HepG2 (cell line): ENCODE measurements around the gene KDM2B. TPM values are rescaled to one million over a fixed set of nuclear protein-coding genes. Genes with fewer than 3 reads are reported as not detected.
A peak's percentile ranks its signal among the peaks of the same experiment; 100 is the strongest.

Experiments
- ATAC-seq: fragments of 200-7000 bp; cut with Tn5 transposase; 3 replicates; pipeline ENCODE4 v1.9.1; 2020; ENCODE audit warnings: mild to moderate bottlenecking, moderate library complexity
- BruUV-seq: library from RNA; stranded (reverse); fragments of 400-500 nt; replicated peaks from 2 replicates; lab custom pipeline; 2021; lab: Mats Ljungman, UMichigan
- CTCF ChIA-PET: fragments of 300-600 bp; formaldehyde crosslinking; extraction: SDS; loops from one replicate; lab custom pipeline; 2021; ENCODE audit warnings: low total read pairs, inconsistent platforms, low intra/inter-chr PET ratio; lab: Yijun Ruan, JAX
- POLR2A ChIA-PET: fragments of 350-600 bp; sonication (Branson Sonifier 250); formaldehyde crosslinking; loops from one replicate; lab custom pipeline; 2020; ENCODE audit warnings: antibody characterized with exemption, inconsistent platforms; lab: Yijun Ruan, JAX
- DNase-seq: peaks from one replicate; pipeline ENCODE4 v3.0.0-alpha.2; 2015; ENCODE audit warnings: low spot score
- FAIRE-seq: peaks from 3 replicates; lab custom pipeline; 2011; peaks lifted over from hg19 to GRCh38; lab: Jason Lieb, UNC
- H2AFZ ChIP-seq: one replicate; pipeline ENCODE4 v1.6.1; 2011; ENCODE audit warnings: low read length, inconsistent platforms
- H3K27ac ChIP-seq: fragments of 300-600 bp; 3 replicates; pipeline ENCODE4 v1.8.0; 2011; ENCODE audit warnings: mixed run types, mild to moderate bottlenecking, mixed read lengths, low read length, inconsistent platforms; ENCODE audit not compliant: insufficient read depth; ENCODE audit errors: extremely low read length
- H3K27me3 ChIP-seq, 2 experiments: fragments of 200-600 bp in 1 of 2; 2 replicates in 1 of 2; 3 replicates in 1 of 2; pipeline versions ENCODE4 v1.6.0 to v1.8.0; 2011; ENCODE audit warnings: low read length in 2 of 2, mild to moderate bottlenecking in 2 of 2, moderate library complexity in 2 of 2, inconsistent platforms in 1 of 2; ENCODE audit not compliant: insufficient read depth in 2 of 2, control insufficient read depth in 1 of 2
- H3K36me3 ChIP-seq, 2 experiments: fragments of 200-600 bp in 1 of 2; replicated peaks in 1 of 2; 2 replicates in 1 of 2; 3 replicates in 1 of 2; pipeline versions ENCODE4 v1.5.1 to v1.8.0; 2011; ENCODE audit warnings: low read length in 2 of 2, inconsistent platforms in 1 of 2; ENCODE audit not compliant: insufficient read depth in 2 of 2, control insufficient read depth in 1 of 2
- H3K4me1 ChIP-seq: 2 replicates; pipeline ENCODE4 v1.5.1; 2012; ENCODE audit warnings: low read length, inconsistent platforms; ENCODE audit not compliant: insufficient read depth
- H3K4me2 ChIP-seq: 2 replicates; pipeline ENCODE4 v1.6.0; 2011; ENCODE audit warnings: low read depth, low read length, inconsistent platforms
- H3K4me3 ChIP-seq, 3 experiments: fragments of 200-600 bp in 1 of 3; sonication (generic), shearing (Covaris generic) in 1 of 3; replicated peaks in 1 of 3; 2 replicates each; pipeline ENCODE4 v1.5.1; 2011 to 2016; ENCODE audit warnings: low read length in 3 of 3, inconsistent platforms in 2 of 3, low read depth in 2 of 3, mild to moderate bottlenecking in 2 of 3, control low read depth in 1 of 3, mixed read lengths in 1 of 3; ENCODE audit not compliant: insufficient read depth in 1 of 3
- H3K79me2 ChIP-seq: one replicate; pipeline ENCODE4 v1.6.1; 2011; ENCODE audit warnings: low read length, inconsistent platforms; ENCODE audit not compliant: insufficient read depth
- H3K9ac ChIP-seq: 2 replicates; pipeline ENCODE4 v1.6.0; 2011; ENCODE audit warnings: mild to moderate bottlenecking, low read depth, low read length, inconsistent platforms; ENCODE audit not compliant: insufficient read depth
- H3K9me3 ChIP-seq: 2 replicates; pipeline ENCODE4 v1.5.1; 2012; ENCODE audit warnings: mild to moderate bottlenecking, low read length
- H4K20me1 ChIP-seq: 2 replicates; pipeline ENCODE4 v1.6.0; 2011; ENCODE audit warnings: inconsistent platforms, mild to moderate bottlenecking, low read length, moderate library complexity; ENCODE audit not compliant: insufficient read depth
- ATAD3A ChIP-seq: sonication (generic); formaldehyde crosslinking; IDR thresholded peaks from 2 replicates; pipeline ENCODE4 v1.4.0; 2020; ENCODE audit warnings: missing genetic modification reagents
- KLF11 ChIP-seq: IDR thresholded peaks from 2 replicates; pipeline ENCODE4 v1.6.1; 2016; ENCODE audit warnings: missing compliant biosample characterization
- NFIC ChIP-seq: IDR thresholded peaks from 2 replicates; pipeline ENCODE4 v1.6.1; 2012; ENCODE audit warnings: mild to moderate bottlenecking, low read length, inconsistent platforms
- PRMT3 ChIP-seq: sonication (generic); formaldehyde crosslinking; IDR thresholded peaks from 2 replicates; pipeline ENCODE4 v1.8.1; 2022; ENCODE audit warnings: low read depth, mild to moderate bottlenecking, moderate library complexity, missing genetic modification reagents, borderline replicate concordance
- THYN1 ChIP-seq: sonication (generic); formaldehyde crosslinking; IDR thresholded peaks from 2 replicates; pipeline ENCODE4 v1.8.1; 2023; ENCODE audit warnings: low read depth, mild to moderate bottlenecking, moderate library complexity, missing genetic modification reagents, borderline replicate concordance
- ZFY ChIP-seq: sonication (generic); formaldehyde crosslinking; IDR thresholded peaks from 2 replicates; pipeline ENCODE4 v1.4.0; 2020; ENCODE audit warnings: missing genetic modification reagents
- ZNF263 ChIP-seq: sonication (generic); formaldehyde crosslinking; IDR thresholded peaks from 2 replicates; pipeline ENCODE4 v1.4.0; 2020; ENCODE audit warnings: missing genetic modification reagents
- ZNF543 ChIP-seq: sonication (generic); formaldehyde crosslinking; IDR thresholded peaks from 2 replicates; pipeline ENCODE4 v1.4.0; 2020; ENCODE audit warnings: mild to moderate bottlenecking, missing genetic modification reagents
- WGBS: methylation state at CpG from one replicate; pipeline ENCODE4 v1.1.6; 2017; ENCODE audit warnings: low lambda C conversion rate; 5-methylcytosine and 5-hydroxymethylcytosine counted together
- in situ Hi-C: cut with HindIII; loops from 2 replicates; pipeline ENCODE4 v1.10.0; 2017; ENCODE audit warnings: low pct_unique_long_range_greater_than_20kb; ENCODE audit not compliant: extremely low pct_ligation_motif_present
- intact Hi-C: fragments of 100-400 bp; cut with micrococcal nuclease; formaldehyde crosslinking; loops from one replicate; pipeline ENCODE4 v1.10.0; 2022; ENCODE audit not compliant: unreplicated experiment
- polyA plus RNA-seq, 8 experiments: library from polyadenylated mRNA; depleted of rRNA in 3 of 8; stranded (reverse) in 7 of 8; unstranded in 1 of 8; fragments of >200 nt; fragmentation: Illumina TruSeq in 4 of 8; extraction: Trizol in 4 of 8; gene quantifications; 2 replicates each; pipeline versions ENCODE4 v1.2.1 to v1.2.3, GENCODE V29; 2011 to 2016; ENCODE audit warnings: low read depth in 4 of 8, missing spikeins in 1 of 8, mixed read lengths in 1 of 8; ENCODE audit not compliant: insufficient read depth in 1 of 8
- total RNA-seq, 5 experiments: library from RNA; depleted of rRNA; stranded (reverse); fragments of >200 nt; fragmentation: Illumina TruSeq; extraction: Trizol; gene quantifications; 2 replicates each; pipeline ENCODE4 v1.2.3, GENCODE V29; 2016; ENCODE audit warnings: low read depth in 1 of 5
- TF ChIP-seq, protein P1 (sequence below): sonication (generic); formaldehyde crosslinking; IDR thresholded peaks from 2 replicates; pipeline ENCODE4 v1.4.0; 2020; ENCODE audit warnings: missing genetic modification reagents
- TF ChIP-seq, protein P2 (sequence below): sonication (generic); formaldehyde crosslinking; IDR thresholded peaks from 2 replicates; pipeline ENCODE4 v1.5.0; 2020; ENCODE audit warnings: missing genetic modification reagents
- TF ChIP-seq, protein P3 (sequence below), 2 experiments: sonication (generic) in 1 of 2; formaldehyde crosslinking in 1 of 2; IDR thresholded peaks; 2 replicates each; pipeline versions ENCODE4 v1.6.1 to v1.9.0; 2014 to 2022; ENCODE audit warnings: antibody characterized with exemption in 1 of 2, borderline replicate concordance in 1 of 2, inconsistent platforms in 1 of 2, low read depth in 1 of 2, missing genetic modification reagents in 1 of 2

Gene KDM2B
- total and polyA plus RNA-seq, 2 of the 13 experiments (the other 11 are each of a cell fraction or from before 2014, with no cell fraction given), result 17.5 to 26.1 TPM

DNA sequence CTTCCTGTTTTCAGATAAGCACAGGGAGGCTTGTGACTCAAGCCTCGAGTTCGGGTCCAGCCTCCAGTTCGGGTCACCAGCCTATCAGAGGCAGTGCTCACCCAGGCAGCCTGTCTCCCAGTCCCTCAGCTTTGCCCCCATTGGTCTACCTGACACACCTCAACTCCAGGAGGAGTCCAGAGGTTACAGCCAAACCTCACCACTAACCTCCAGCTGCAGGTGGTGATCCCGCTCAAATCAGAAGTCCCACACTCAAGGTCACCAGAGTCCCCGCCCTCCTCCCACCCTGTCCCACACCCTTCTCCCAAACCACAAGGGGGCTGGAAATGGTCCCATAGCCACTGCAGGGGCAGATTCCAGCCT lies 42.1 kb downstream of the KDM2B start (continued):
- TF ChIP-seq, protein P1, sequence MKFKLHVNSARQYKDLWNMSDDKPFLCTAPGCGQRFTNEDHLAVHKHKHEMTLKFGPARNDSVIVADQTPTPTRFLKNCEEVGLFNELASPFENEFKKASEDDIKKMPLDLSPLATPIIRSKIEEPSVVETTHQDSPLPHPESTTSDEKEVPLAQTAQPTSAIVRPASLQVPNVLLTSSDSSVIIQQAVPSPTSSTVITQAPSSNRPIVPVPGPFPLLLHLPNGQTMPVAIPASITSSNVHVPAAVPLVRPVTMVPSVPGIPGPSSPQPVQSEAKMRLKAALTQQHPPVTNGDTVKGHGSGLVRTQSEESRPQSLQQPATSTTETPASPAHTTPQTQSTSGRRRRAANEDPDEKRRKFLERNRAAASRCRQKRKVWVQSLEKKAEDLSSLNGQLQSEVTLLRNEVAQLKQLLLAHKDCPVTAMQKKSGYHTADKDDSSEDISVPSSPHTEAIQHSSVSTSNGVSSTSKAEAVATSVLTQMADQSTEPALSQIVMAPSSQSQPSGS (CRISPR knock-in tag), result no peak
- TF ChIP-seq, all 625 proteins: peak for 14

DNA sequence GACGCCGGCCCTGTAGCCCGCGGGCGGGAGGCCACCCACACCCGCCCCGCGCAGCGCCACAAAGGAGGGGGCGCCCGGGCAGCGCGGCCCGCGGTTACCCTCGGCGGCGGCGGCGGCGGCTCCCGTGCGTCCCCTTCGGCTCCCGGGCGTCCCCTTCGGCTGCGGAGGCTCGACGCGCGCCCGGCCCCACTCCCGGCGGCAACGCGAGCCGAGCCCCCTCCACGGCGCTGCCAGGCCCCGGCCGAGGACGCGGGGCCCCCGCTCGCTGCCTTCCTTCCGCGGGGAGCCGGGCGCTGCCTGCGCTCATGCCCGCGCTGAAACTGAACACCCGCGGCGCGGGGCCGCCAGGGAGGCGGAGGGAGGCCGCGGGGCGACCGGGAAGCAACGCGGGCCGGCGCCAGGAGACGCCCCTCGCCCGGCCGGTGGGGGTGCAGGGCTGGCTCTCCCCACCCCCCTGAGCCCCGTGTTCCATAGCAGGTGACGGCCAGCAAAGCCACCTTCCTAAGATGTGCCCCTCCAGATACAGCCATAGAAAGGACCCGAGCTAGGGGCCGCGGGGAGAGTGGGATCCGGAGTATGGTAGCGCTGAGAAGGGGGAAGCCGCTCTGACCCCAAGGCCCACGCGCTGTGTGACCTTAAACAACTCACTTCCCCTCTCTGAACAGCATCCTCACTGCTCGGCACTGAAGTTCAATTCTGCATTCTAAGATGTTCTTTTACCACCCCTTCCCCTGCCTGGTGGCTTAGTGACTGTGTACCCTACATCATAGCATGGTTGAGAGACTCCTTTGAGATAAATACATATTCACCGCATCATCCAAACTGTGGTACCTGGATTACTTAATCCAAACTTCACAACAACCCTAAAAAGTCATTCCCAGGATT lies 42.8 kb downstream of the KDM2B start:
- intact Hi-C loops (loop anchor here (1.0 kb wide), 1 partner anchor 12 kb away; no protein-coding TSS in a partner anchor), in situ Hi-C loops (no loop called here)
- ATAC-seq, result peak; percentile 25
- 14% methylated on average over 6 of the region's 83 CpGs for WGBS
- POLR2A ChIA-PET, result interaction anchor here (0.6 to 1.8 kb wide), 8 partner anchors 11 to 560 kb away, joined by 3 to 8 read pairs (median 4); partner anchors contain the start of gene ORAI1
- Histone ChIP-seq H3K36me3 (peaks cover 2 to 5% of the 10 kb centered on the region in 2 experiments; a peak in 2 of 5 replicates), H3K4me3 (peak overlapping the region; percentile 62 to 75 (median 65); a peak in 5 of 6 replicates), H3K9ac (peak overlapping the region; percentile 74), H3K27me3 (no peaks in the 10 kb centered on the region), H3K27ac (peak overlapping the region; percentile 78), H2AFZ (no peak overlapping the region), H3K4me2 (peak overlapping the region; percentile 80), H4K20me1 (no peaks in the 10 kb centered on the region), H3K79me2 (no peaks in the 10 kb centered on the region), H3K9me3 (no peaks in the 10 kb centered on the region), H3K4me1 (peaks cover 39% of the 10 kb centered on the region)
- no peak for FAIRE-seq
- BruUV-seq, result no TSS peak
- DNase-seq, result no peak
- CTCF ChIA-PET, result no interaction called here
- TF ChIP-seq KLF11 (no peak), NFIC (no peak), ZFY (CRISPR knock-in tag) (no peak; the same call in 1 of the 2 replicates), PRMT3 (CRISPR knock-in tag) (no peak), ZNF543 (no peak), ATAD3A (no peak), THYN1 (CRISPR knock-in tag) (no peak), ZNF263 (CRISPR knock-in tag) (no peak)
- TF ChIP-seq, protein P2, sequence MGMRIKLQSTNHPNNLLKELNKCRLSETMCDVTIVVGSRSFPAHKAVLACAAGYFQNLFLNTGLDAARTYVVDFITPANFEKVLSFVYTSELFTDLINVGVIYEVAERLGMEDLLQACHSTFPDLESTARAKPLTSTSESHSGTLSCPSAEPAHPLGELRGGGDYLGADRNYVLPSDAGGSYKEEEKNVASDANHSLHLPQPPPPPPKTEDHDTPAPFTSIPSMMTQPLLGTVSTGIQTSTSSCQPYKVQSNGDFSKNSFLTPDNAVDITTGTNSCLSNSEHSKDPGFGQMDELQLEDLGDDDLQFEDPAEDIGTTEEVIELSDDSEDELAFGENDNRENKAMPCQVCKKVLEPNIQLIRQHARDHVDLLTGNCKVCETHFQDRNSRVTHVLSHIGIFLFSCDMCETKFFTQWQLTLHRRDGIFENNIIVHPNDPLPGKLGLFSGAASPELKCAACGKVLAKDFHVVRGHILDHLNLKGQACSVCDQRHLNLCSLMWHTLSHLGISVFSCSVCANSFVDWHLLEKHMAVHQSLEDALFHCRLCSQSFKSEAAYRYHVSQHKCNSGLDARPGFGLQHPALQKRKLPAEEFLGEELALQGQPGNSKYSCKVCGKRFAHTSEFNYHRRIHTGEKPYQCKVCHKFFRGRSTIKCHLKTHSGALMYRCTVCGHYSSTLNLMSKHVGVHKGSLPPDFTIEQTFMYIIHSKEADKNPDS (CRISPR knock-in tag), result no peak
- TF ChIP-seq, protein P3, sequence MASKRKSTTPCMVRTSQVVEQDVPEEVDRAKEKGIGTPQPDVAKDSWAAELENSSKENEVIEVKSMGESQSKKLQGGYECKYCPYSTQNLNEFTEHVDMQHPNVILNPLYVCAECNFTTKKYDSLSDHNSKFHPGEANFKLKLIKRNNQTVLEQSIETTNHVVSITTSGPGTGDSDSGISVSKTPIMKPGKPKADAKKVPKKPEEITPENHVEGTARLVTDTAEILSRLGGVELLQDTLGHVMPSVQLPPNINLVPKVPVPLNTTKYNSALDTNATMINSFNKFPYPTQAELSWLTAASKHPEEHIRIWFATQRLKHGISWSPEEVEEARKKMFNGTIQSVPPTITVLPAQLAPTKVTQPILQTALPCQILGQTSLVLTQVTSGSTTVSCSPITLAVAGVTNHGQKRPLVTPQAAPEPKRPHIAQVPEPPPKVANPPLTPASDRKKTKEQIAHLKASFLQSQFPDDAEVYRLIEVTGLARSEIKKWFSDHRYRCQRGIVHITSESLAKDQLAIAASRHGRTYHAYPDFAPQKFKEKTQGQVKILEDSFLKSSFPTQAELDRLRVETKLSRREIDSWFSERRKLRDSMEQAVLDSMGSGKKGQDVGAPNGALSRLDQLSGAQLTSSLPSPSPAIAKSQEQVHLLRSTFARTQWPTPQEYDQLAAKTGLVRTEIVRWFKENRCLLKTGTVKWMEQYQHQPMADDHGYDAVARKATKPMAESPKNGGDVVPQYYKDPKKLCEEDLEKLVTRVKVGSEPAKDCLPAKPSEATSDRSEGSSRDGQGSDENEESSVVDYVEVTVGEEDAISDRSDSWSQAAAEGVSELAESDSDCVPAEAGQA (IDR thresholded peaks at IDR 0.05; ENCODE audit: low read depth), result no peak
- TF ChIP-seq, protein P3 (CRISPR knock-in tag; IDR thresholded peaks at IDR 0.05; ENCODE audit: borderline replicate concordance), result no peak
